22Rv1 (cell line): Measurements from ENCODE around the gene ENOSF1.

ENCODE experiments used
- H3K27ac ChIP-seq: fragments of 450-650 bp; 2 replicates; pipeline ENCODE4 v1.5.1; 2017
- CTCF ChIP-seq: fragments of 450-650 bp; IDR thresholded peaks from 2 replicates; pipeline ENCODE4 v1.5.1; 2017; ENCODE audit warnings: mild to moderate bottlenecking
- ZFX ChIP-seq: fragments of 450-650 bp; IDR thresholded peaks from 2 replicates; pipeline ENCODE4 v1.6.1; 2017; ENCODE audit warnings: antibody characterized with exemption, borderline replicate concordance

ENOSF1 gene

GRCh38 chr18:715626-716025 is 3.2 kb upstream of the ENOSF1 start:
- TF ChIP-seq ZFX: no peak
- TF ChIP-seq CTCF: no peak
- no peak overlapping the region for H3K27ac ChIP-seq

GRCh38 chr18:713135-713490 is 683 bp upstream of the ENOSF1 start:
- H3K27ac ChIP-seq: peak overlapping the region; percentile 88
- TF ChIP-seq CTCF (no peak), ZFX (no peak)

GRCh38 chr18:711657-712400 is 601 bp downstream of the ENOSF1 start:
- TF ChIP-seq ZFX: no peak
- TF ChIP-seq CTCF: peak; percentile 27
- peak overlapping the region; percentile 88 for H3K27ac ChIP-seq

GRCh38 chr18:711310-711656 is 1.1 kb downstream of the ENOSF1 start:
- TF ChIP-seq ZFX (no peak), CTCF (no peak)
- H3K27ac ChIP-seq: peak overlapping the region; percentile 88

GRCh38 chr18:710418-711300 is 1.8 kb downstream of the ENOSF1 start:
- peak overlapping the region; percentile 88; the same call in 1 of the 2 replicates for H3K27ac ChIP-seq
- no peak for TF ChIP-seq ZFX
- no peak for TF ChIP-seq CTCF

GRCh38 chr18:709771-710170 is 2.7 kb downstream of the ENOSF1 start:
- H3K27ac ChIP-seq: no peak overlapping the region
- TF ChIP-seq CTCF: no peak
- TF ChIP-seq ZFX: no peak

- no peak overlapping the region for H3K27ac ChIP-seq
- TF ChIP-seq CTCF: no peak
- no peak for TF ChIP-seq ZFX
Measured at GRCh38 chr18:708096-708495, 4.3 kb downstream of the ENOSF1 start.
